GM19023 (cell line): ENCODE measurements around the gene ANKRD65.
"Not testable (repeated sequence)": the region's sequence is repeated elsewhere in the genome, so short reads cannot be mapped to it uniquely, and the experiment has no call there.

Source experiments
- ATAC-seq: cut with Tn5 transposase; IDR thresholded peaks from one replicate; pipeline ENCODE4 v1.9.1; 2021; ENCODE audit warnings: mild to moderate bottlenecking, moderate library complexity; ENCODE audit not compliant: unreplicated experiment

ANKRD65 gene

DNA sequence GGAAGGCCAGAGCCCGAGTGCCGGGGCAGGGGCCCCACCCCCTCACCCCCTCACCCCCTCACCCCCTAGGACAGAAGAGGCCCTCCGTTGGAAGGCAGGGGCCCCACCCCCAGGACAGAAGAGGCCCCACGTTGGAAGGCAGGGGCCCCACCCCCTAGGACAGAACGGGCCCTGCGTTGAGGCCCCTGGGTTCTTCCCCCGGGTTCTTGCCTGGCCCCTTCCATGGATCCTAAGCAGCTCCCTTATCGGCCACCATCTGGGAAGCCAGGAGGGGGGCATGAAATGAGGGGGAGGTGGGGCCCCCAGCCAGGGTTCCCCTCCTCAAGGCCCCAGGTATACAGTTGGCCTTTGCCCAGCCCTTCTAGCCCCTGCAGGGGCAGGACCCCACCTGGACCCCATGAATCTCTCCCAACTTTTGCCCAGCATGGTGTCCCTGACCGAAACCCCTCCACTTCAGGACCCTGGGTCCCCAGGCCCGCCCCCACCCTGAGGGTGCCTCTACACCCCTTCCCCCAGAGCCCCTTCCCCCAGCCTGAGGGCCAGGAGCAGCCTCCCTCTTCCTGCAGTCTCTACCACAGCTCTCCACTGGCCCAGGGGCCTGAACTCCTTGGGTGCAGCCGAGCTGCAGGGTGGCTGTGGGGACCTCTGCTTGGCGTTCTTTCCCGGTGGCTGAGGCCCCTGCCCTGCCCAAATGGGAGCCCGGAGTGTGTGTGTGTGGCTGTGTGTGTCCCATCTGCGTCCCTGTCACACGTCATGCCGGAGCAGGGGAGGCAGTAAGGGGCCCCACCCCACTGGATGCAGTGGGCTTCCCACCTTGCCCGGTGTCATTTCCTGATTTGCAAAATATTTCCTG lies 10.1 kb upstream of the ANKRD65 start:
- ATAC-seq: no peak

DNA sequence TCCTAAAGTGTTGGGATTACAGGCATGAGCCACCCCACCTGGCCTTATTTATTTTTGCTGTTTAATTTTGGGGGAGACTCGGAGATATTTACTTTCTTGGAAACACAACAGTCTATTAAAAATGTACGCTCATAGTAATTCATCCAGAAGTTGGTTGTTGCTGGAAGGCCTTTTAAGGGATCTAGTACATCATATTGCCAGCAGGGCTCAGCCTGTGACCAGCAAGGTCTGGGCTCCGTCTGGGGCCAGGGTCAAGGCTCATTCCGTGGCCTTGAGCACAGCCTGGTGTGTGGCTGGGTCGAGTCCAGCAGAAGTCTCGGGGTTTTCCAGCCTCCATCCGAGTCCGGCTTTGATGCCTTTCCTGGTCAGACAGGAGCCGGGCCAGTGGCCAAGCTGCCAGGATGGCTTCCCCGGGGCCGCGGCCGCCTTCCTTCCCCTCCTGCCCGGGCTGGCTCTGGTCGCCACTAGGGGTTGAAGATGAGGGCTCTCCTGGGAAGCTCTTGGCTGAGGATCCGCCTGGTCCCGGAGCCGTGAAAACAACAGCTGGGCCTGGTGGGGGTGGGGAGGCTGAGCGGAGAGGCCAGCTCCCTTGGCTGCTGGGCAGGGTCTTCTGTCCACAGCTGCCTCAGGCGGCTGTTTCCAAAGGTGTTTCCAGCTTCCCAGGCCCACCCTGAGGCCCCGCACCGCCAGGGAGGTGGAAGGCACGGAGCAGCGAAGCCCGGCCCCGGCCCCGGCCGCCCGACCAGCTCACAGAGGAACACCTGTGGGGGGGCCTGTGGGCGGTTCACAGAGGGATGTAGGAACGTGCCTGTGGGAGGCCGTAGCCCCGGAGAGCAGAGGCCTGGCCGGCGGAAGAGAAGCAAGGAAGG lies 9.3 kb upstream of the ANKRD65 start:
- ATAC-seq: no peak

DNA sequence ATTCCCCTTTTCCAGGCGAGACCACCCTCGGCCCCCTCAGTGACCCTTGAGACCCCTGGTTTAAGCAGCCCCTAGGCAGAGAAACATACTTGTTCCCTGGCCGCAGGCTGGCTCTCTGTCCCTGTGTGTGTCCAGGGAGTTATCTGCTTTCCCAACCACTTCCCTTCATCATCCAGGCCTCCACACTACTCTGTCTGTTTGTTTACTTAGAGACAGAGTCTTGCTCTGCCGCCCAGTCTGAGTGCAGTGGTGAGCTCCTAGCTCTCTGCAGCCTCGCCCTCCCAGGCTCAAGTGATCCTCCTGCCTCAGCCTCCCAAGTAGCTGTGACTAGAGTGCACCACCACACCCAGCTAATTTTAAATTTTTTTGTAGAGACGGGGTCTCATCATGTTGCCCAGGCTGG lies 8.6 kb upstream of the ANKRD65 start:
- ATAC-seq: no peak

DNA sequence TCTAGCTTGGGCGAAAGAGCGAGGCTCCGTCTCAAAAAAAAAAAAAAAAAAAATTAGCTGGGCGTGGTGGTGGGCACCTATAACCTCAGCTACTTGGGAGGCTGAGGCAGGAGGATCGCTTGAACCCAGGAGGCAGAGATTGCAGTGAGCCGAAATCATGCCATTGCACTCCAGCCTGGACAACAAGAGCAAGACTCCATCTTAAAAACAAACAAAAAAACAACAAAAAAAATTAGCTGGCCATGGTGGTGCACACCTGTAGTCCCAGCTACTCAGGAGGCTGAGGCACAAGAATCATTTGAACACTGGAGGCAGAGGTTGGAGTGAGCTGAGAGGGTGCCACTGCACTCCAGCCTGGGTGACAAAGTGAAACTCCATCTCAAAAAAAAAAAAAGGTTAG lies 7.9 kb upstream of the ANKRD65 start:
- ATAC-seq: not testable (repeated sequence)

DNA sequence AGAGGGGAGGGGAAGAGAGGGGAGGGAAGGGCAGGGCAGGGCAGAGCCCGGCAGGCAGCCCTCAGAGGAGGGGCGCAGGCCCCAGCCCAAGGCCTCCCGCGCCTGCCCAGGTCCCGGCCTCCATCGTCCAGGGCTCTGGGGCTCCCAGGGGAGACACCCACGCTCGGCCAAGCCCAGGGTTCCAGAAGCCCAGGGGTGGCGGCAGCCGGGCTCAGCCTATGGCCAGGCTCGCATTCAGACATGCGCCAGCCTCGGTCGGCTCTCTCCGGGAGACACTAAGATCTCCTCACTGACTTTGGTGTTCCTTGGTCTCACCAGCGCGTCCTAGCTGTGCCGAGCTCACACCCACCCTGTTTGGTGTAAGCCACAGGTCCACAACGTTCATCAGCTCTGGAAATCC lies 7.1 kb upstream of the ANKRD65 start:
- no peak for ATAC-seq

DNA sequence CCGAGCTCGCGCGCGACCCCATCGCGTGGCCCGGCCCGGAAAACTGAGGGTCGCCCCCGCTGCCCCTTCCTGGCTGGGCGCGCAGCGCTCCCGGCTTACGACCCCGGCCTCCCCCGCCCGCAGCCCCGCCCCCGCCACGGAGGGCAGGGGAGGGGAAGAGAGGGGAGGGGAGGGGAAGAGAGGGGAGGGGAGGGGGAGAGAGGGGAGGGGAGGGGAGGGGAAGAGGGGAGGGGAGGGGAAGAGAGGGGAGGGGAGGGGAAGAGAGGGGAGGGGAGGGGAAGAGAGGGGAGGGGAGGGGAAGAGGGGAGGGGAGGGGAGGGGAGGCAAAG lies 6.7 kb upstream of the ANKRD65 start:
- ATAC-seq: no peak

DNA sequence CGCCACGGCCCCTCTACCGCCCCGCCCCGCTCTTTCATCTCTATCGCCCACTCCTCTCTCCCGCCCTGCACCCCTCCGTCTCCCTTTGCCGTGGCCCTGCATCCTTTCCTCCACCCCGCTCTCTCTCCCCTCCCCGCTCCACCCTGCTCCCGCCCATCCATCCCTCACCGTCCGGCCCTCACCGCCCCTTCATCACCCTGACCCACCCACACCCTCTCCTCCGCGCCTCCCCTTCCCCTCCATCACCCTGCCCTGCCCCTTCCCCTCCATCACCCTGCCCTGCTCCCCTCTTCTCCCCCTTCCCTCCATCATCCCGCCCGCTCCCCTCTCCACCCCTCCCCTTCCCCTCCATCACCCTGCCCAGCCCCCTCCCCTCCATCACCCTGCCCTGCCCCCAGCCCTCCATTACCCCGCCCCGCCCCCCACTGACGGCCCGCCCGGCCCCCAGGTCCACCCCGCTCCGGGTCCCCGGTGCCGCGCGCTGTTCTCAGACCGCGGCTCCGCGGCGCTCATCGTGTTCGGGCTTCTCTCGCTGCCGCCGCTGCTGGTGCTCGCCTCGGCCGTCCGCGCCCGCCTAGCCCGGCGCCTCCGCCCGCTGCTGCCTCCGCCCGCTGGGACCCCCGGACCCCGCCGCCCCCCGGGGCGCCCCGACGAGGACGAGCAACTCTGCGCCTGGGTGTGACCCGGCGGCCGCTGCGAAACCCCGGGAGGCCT lies 6.2 kb upstream of the ANKRD65 start:
- ATAC-seq: no peak

DNA sequence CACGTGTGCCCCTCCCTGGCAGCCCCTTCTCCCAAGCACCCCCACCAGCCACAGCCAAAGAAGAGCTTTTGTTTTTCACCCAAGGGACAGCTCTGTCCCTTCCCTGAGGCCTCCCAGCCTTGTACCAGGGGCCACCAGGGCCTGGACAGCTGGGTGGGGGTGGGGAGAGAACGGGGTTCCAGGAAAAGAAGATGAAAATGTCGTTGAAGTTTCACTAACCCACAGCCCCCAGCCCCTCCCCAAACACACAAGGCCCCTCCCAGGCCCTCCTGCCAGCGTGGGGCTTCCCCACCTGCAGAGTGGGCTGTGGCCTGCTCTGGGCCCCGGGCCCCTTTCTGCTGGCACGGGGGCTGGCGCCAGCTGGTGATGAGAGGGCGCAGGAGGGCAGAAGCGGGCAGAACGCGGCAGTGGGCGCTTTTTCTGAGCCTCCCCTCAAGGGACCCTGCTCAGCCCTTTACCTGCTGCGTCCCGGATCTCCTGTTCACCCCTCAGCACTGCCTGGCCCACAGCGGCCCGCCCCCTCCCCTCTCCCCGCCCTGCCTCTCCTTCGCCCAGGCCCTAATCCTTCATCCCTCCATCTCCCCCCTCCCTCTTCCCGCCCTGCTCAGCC lies 5.5 kb upstream of the ANKRD65 start:
- ATAC-seq: no peak

DNA sequence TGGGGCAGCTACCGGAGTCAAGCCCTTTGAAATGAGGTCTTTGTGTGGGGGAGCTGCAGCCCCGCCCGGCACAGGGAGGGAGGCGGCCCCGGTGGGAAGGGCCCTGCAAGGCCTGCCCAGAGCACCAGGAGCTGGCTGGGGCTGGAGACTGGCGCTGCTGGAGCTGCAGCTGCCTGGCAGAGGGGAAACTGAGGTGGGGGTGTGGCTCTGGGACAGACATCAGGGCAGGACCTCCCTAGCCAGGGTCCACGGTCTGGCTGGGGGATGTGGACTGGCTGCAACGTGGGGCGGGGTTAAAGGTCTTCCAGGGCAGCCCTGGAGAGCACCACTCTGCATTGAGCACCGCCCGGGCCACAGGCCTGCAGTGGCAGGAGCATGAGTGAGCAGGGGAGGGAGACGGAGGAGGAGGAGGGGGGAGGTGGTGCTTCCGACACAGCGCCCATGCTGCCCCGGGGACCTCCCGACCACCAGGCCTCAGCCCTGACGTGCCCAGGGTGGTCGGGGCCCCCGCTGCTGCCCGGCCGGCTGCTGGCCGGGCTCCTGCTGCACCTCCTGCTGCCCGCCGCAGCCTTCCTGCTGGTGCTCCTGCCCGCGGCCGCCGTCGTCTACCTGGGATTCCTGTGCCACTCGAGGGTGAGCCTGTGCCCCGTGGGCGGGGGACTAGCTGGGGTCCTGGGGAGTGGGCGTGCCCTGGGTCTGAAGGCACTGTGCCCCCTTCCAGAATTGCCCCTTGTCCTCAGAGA lies 4.8 kb upstream of the ANKRD65 start:
- no peak for ATAC-seq

DNA sequence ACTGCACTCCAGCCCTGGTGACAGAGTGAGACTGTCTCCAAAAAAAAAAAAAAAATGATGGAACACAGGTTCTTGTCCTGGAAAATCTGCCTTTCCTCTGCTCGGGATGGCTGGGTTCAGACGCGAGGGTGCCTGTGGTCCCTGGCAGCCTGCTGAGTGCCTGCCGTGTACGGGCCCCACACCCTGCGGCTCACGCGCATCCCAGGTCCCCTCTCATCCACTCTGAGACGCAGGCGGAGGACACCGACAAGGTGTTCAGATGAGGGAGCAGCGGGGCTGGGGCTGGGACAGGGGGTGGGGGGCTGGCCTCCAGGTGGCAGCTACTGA lies 4.3 kb upstream of the ANKRD65 start:
- ATAC-seq: no peak

DNA sequence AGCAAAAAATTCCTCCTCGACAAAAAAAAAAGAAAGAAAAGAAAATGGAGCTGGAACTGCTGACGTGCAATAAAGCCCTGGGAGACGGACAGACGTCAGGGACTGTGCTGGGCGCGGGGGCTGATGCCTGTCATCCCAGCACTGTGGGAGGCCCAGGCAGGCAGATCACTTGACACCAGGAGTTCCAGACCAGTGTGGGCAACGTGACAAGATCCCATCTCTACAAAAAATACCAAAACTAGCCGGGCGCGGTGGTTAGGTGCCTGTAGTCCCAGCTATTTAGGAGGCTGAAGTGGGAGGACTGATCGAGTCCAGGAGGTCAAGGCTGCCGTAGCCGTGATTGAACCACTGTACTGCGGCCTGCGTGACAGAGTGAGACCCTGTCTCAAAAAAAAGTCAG lies 3.6 kb upstream of the ANKRD65 start:
- ATAC-seq: no peak

DNA sequence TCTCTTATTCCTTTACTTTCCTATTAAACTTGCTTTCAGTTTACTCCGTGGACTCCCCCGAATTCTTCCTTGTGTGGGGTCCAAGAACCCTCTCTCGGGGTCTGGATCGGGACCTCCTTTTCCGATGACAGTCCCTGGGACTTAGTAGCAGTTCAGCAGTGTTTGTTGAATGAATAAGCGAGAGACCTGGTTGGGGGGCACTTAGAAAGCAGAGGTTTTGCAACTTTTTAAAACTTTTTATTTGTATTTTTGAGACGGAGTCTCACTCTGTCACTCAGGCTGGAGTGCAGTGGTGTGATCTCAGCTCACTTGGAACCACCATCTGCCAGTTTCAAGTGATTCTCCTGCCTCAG lies 2.1 kb upstream of the ANKRD65 start:
- ATAC-seq: no peak

DNA sequence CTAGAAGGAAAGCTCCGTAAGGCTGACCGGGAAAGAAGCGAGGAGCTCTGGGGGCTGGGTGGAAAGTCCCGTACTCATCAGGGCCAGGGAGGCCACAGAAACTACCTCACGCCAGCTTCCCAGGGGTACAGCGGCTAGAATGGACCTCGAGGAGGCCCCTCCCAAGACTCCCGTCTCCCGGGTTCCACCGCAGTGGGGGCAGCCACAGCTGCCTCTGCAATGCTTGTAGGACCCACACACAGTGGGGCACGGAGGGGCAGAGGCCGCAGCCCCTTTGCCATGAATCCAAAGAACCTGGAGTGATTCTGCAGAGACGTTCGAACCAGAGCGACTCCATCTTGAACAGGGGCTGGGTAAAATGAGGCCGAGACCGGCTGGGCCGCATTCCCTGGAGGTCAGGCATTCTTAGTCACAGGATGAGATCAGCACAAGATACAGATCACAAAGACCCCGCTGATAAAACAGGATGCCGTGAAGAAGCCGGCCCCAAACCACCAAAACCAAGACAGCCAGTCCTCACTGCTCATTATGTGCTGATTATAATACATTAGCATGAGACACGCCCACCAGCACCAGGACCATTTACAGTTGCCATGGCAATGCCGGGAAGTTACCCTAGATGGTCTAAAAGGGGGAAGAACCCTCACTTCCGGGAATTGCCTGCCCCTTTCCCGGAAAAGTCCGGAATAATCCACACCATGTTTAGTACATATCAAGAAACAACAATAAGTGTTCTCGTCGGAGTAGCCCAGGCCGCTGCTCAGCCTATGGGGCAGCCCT lies 1.6 kb upstream of the ANKRD65 start:
- ATAC-seq: no peak

DNA sequence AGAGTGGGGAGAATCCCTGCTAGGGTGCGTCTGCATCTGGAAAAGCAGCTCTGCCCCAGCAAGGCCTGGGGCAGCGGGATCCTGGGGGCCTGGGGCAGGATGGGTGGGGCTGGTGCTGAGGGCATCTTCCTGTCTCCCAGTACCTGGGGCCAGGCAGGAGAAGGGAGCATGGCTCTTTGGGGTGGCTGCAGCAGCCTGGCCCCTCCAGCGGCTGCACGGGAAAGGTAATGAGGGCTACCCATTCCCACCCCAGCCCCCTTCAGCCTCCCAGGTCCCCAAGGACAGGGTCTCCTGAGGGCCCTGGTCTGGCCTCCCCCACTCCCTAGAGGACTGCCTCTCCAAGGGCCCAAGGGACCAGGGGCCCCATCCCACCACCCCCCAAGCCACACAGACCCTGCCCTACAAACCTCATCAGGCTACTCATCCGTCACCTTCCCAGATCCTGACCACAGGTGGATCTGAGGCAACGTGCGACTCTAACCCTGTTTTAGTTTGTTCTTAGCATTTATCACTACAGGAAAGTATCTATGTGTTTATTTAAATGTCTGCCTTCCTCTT lies 910 bp upstream of the ANKRD65 start:
- ATAC-seq: no peak

DNA sequence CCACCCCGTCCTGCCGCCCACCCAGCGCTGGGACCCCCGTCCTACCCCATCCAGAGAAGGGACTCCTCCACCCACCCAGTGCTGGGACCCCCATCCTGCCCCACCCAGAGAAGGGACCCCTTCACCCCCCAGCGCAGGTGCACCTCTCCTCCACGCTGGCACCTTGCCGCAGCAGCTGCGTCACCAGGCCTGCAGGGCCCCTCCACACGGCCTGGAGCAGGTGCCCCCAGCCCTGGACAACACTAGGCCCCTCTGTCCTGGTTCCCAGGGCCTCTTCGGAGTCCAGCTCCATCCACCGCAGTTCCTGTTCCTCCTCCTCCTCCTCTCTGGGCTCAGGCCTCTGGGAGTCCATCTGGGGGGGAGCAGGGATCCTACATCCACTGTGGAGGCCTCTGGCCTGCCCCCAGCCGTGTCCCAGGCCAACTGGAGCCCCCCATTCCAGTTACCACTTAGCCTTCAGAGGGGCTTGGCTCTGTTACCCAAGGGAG lies 378 bp downstream of the ANKRD65 start:
- ATAC-seq: no peak

DNA sequence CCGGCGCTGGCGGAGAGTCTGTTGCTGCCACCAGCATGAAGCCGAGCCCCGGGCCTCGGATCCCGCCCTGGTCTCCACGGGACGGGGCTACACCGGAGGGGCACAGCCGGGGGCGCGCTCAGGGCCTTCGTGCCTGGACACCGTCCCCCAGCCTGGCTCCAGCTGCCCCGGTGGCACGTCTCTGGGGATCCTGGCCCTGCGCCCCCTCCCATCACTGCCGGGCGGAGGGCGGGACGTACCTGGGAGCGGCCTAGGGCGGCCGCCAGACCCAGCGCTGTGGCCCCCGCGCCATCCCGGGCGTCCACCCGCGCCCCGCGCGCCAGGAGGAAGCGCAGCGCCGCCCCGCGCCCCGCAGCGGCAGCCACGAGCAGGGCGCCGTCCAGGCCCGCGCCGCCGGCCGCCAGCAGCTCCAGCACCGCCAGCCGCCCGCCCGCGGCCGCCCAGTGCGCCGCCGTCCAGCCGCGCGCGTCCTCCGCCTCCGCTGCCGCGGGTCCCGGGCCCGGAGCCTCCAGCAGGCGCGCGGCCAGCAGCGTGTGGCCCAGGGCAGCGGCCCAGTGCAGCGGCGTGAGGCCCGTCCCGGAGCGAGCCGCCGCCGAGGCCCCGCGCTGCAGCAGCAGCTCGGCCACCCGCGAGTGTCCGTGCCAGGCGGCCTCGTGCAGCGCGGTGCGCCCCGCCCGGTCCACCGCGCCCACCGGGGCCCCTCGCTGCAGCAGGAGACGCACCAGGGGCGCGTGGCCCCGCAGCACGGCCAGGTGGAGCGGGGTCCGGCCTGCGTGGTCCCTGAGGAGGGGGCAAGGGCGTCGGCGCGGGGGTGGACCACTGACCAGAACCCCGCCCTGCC lies 1.0 kb downstream of the ANKRD65 start:
- no peak for ATAC-seq

DNA sequence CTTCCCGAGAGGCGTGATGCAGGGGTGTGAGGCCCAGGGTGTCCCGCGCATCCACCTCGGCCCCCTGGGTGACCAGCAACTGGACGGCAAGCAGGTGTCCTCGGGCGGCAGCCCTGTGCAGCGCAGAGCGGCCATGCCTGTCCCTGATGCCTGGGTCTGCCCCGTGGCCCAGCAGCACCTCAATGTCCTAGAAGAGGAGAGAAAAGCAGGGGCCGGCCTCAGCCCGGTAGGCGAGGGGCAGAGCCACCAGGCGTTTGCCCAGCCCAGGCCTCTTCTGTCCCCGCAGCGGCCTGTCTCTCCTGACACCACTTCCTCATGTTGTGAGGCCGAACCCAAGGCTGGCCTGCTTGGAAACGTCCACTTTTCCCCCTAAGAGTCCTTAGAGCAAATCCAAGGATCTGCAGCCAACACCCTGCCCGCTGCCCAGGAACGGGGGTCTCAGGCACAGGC lies 1.7 kb downstream of the ANKRD65 start:
- ATAC-seq: no peak
